Mononuclear cell (primary cell): ENCODE data around the gene LGALS4. TPM values are rescaled to one million over a fixed set of nuclear protein-coding genes. Genes with fewer than 3 reads are reported as not detected.
"Not testable (repeated sequence)": the region's sequence is repeated elsewhere in the genome, so short reads cannot be mapped to it uniquely, and the experiment has no call there.

ENCODE experiments used
- H3K27me3 ChIP-seq: 2 replicates; pipeline ENCODE4 v1.6.0; 2011; ENCODE audit warnings: low read length, control low read depth; ENCODE audit not compliant: insufficient read depth
- H3K4me1 ChIP-seq: 2 replicates; pipeline ENCODE4 v1.5.1; 2011; ENCODE audit warnings: mild to moderate bottlenecking, low read length, control low read depth; ENCODE audit not compliant: insufficient read depth
- H3K4me3 ChIP-seq: 2 replicates; pipeline ENCODE4 v1.5.1; 2011; ENCODE audit warnings: mild to moderate bottlenecking, low read length, moderate library complexity
- H3K9me3 ChIP-seq: 2 replicates; pipeline ENCODE4 v1.5.1; 2011; ENCODE audit warnings: low read depth, mild to moderate bottlenecking, control low read depth, low read length
- total RNA-seq: library from RNA; depleted of rRNA; stranded (reverse); fragments of >200 nt; gene quantifications from one replicate; pipeline ENCODE4 v1.2.3, GENCODE V29; 2012

The LGALS4 gene
- 0.21 TPM for total RNA-seq

GRCh38 chr19:38812841-38813320 is at the start of gene LGALS4:
TSS of gene LGALS4 (minus strand) at chr19:38812945. CDS start at chr19:38812886, 59 bp downstream.
- no peaks in the 10 kb centered on the region for H3K4me1 ChIP-seq
- no peak within 1 kb of the TSS for H3K4me3 ChIP-seq
- no peaks in the 10 kb centered on the region for H3K27me3 ChIP-seq
- no peaks in the 10 kb centered on the region for H3K9me3 ChIP-seq

- peaks cover 54% of the 10 kb centered on the region for H3K4me1 ChIP-seq
- no peak overlapping the region for H3K4me3 ChIP-seq
- no peaks in the 10 kb centered on the region for H3K27me3 ChIP-seq
- no peaks in the 10 kb centered on the region for H3K9me3 ChIP-seq
These were observed 48.6 kb upstream of the LGALS4 start for GRCh38 chr19:38861368-38861767.

GRCh38 chr19:38859631-38860204 is 47.0 kb upstream of the LGALS4 start:
- not testable (repeated sequence) for H3K27me3 ChIP-seq, H3K4me3 ChIP-seq, H3K9me3 ChIP-seq
- H3K4me1 ChIP-seq, result peaks cover 38% of the 10 kb centered on the region

GRCh38 chr19:38856813-38857212 is 44.1 kb upstream of the LGALS4 start:
- H3K9me3 ChIP-seq, result no peaks in the 10 kb centered on the region
- H3K4me3 ChIP-seq, result no peak overlapping the region
- H3K4me1 ChIP-seq, result peaks cover 23% of the 10 kb centered on the region
- H3K27me3 ChIP-seq, result no peaks in the 10 kb centered on the region

GRCh38 chr19:38855751-38856150 is 43.0 kb upstream of the LGALS4 start:
- not testable (repeated sequence) for H3K9me3 ChIP-seq, H3K27me3 ChIP-seq, H3K4me3 ChIP-seq
- peaks cover 32% of the 10 kb centered on the region for H3K4me1 ChIP-seq

GRCh38 chr19:38854961-38855360 is 42.2 kb upstream of the LGALS4 start:
- H3K27me3 ChIP-seq, H3K9me3 ChIP-seq, H3K4me3 ChIP-seq: not testable (repeated sequence)
- H3K4me1 ChIP-seq, result peaks cover 34% of the 10 kb centered on the region

GRCh38 chr19:38853214-38853613 is 40.5 kb upstream of the LGALS4 start:
- Histone ChIP-seq H3K9me3 (no peaks in the 10 kb centered on the region), H3K4me3 (no peak overlapping the region)

GRCh38 chr19:38852231-38853044 is 39.7 kb upstream of the LGALS4 start:
- peaks cover 44% of the 10 kb centered on the region for H3K4me1 ChIP-seq
- no peaks in the 10 kb centered on the region for H3K9me3 ChIP-seq
- no peaks in the 10 kb centered on the region for H3K27me3 ChIP-seq
- H3K4me3 ChIP-seq, result peak overlapping the region; percentile 80

More at GRCh38 chr19:38853214-38853613, 40.5 kb upstream of the LGALS4 start:
- Histone ChIP-seq H3K4me1 (peaks cover 44% of the 10 kb centered on the region), H3K27me3 (no peaks in the 10 kb centered on the region)

GRCh38 chr19:38851622-38852230 is 39.0 kb upstream of the LGALS4 start:
- H3K4me1 ChIP-seq, result peaks cover 46% of the 10 kb centered on the region
- H3K27me3 ChIP-seq, result no peaks in the 10 kb centered on the region
- H3K4me3 ChIP-seq, result peak overlapping the region; percentile 80
- H3K9me3 ChIP-seq, result no peaks in the 10 kb centered on the region

GRCh38 chr19:38850976-38851621 is 38.4 kb upstream of the LGALS4 start:
- Histone ChIP-seq H3K9me3 (no peaks in the 10 kb centered on the region), H3K27me3 (no peaks in the 10 kb centered on the region), H3K4me3 (peak overlapping the region; percentile 80), H3K4me1 (peaks cover 52% of the 10 kb centered on the region)

GRCh38 chr19:38850436-38850975 is 37.8 kb upstream of the LGALS4 start:
- Histone ChIP-seq H3K4me1 (peaks cover 57% of the 10 kb centered on the region), H3K4me3 (peak overlapping the region; percentile 80), H3K9me3 (no peaks in the 10 kb centered on the region), H3K27me3 (no peaks in the 10 kb centered on the region)

- Histone ChIP-seq H3K9me3 (no peaks in the 10 kb centered on the region), H3K4me3 (peak within 1 kb of the TSS; percentile 80), H3K4me1 (peaks cover 62% of the 10 kb centered on the region), H3K27me3 (no peaks in the 10 kb centered on the region)
These were observed 37.2 kb upstream of the LGALS4 start, which contains the start of gene HNRNPL for GRCh38 chr19:38849860-38850435. TSS of gene HNRNPL (minus strand) at chr19:38849986. CDS start at chr19:38849966, 20 bp downstream.

GRCh38 chr19:38849147-38849859 is 36.6 kb upstream of the LGALS4 start:
- Histone ChIP-seq H3K4me1 (peaks cover 68% of the 10 kb centered on the region), H3K27me3 (no peaks in the 10 kb centered on the region), H3K9me3 (no peaks in the 10 kb centered on the region), H3K4me3 (peak overlapping the region; percentile 56)
